B cell (primary cell): Measurements from ENCODE around the gene CMTM8. TPM values are rescaled to one million over a fixed set of nuclear protein-coding genes. Genes with fewer than 3 reads are reported as not detected.

Experiments used
- ATAC-seq: fragments of 200-7000 bp; cut with Tn5 transposase; one replicate; pipeline ENCODE4 v1.10.0; 2021; ENCODE audit warnings: low read depth, mild to moderate bottlenecking, moderate number of reproducible peaks, moderate library complexity
- CTCF ChIA-PET: fragments of 350-600 bp; sonication (Branson Sonifier 250); formaldehyde crosslinking; loops from one replicate; lab custom pipeline; 2021; ENCODE audit warnings: antibody characterized with exemption, inconsistent platforms; lab: Charles Lee
- POLR2A ChIA-PET: fragments of 350-600 bp; sonication (Branson Sonifier 250); formaldehyde crosslinking; loops from one replicate; lab custom pipeline; 2021; ENCODE audit warnings: antibody characterized with exemption; lab: Charles Lee
- DNase-seq: peaks from one replicate; pipeline ENCODE4 v3.0.0; 2013
- H2AFZ ChIP-seq: 2 replicates; pipeline ENCODE4 v1.6.1; 2012; ENCODE audit warnings: mild to moderate bottlenecking, low read depth, low read length; ENCODE audit not compliant: insufficient read depth, poor library complexity, severe bottlenecking
- H3K27ac ChIP-seq, 2 donors: 1 replicate in 1 of 2; 2 replicates in 1 of 2; pipeline ENCODE4 v1.5.1; 2012 to 2013; ENCODE audit warnings: low read length in 2 of 2, mild to moderate bottlenecking in 2 of 2, moderate library complexity in 1 of 2
- H3K27me3 ChIP-seq, 4 experiments: fragments of 200-600 bp in 1 of 4; sonication (generic) in 1 of 4; replicated peaks in 1 of 4; 1 replicate in 2 of 4; 2 replicates in 2 of 4; pipeline versions ENCODE4 v1.6.1 to v1.7.0; 2013 to 2016; ENCODE audit warnings: low read length in 3 of 4, mild to moderate bottlenecking in 2 of 4, mixed read lengths in 1 of 4, moderate library complexity in 1 of 4; ENCODE audit not compliant: insufficient read depth in 4 of 4, control insufficient read depth in 3 of 4; ENCODE audit errors: control extremely low read depth in 1 of 4
- H3K36me3 ChIP-seq, 2 experiments: replicated peaks in 1 of 2; 1 replicate in 1 of 2; 2 replicates in 1 of 2; pipeline versions ENCODE4 v1.6.1 to v1.7.1; 2013; ENCODE audit warnings: low read length in 1 of 2; ENCODE audit not compliant: insufficient read depth in 2 of 2, control insufficient read depth in 1 of 2; ENCODE audit errors: control extremely low read depth in 1 of 2, extremely low read depth in 1 of 2
- H3K4me1 ChIP-seq, 2 donors: fragments of 200-600 bp in 1 of 2; sonication (generic) in 1 of 2; 1 replicate in 1 of 2; 2 replicates in 1 of 2; pipeline versions ENCODE4 v1.5.1 to v1.6.1; 2013 to 2017; ENCODE audit warnings: low read length in 2 of 2; ENCODE audit not compliant: control insufficient read depth in 2 of 2, insufficient read depth in 2 of 2
- H3K4me2 ChIP-seq: replicated peaks from 2 replicates; pipeline ENCODE3; 2012; ENCODE audit warnings: mild to moderate bottlenecking, low read depth, low read length; ENCODE audit not compliant: poor library complexity, severe bottlenecking
- H3K4me3 ChIP-seq, 5 experiments: fragments of 200-600 bp in 1 of 5; sonication (generic) in 1 of 5; 1 replicate in 3 of 5; 2 replicates in 2 of 5; pipeline versions ENCODE4 v1.5.1 to v1.7.0; 2011 to 2016; ENCODE audit warnings: low read length in 4 of 5, mild to moderate bottlenecking in 4 of 5, low read depth in 2 of 5, control low read depth in 1 of 5, moderate library complexity in 1 of 5; ENCODE audit not compliant: insufficient read depth in 1 of 5; ENCODE audit errors: control extremely low read depth in 1 of 5, extremely low read depth in 1 of 5
- H3K79me2 ChIP-seq: fragments of 200-600 bp; sonication (generic); one replicate; pipeline ENCODE4 v1.6.0; 2016; ENCODE audit warnings: low read length; ENCODE audit not compliant: control insufficient read depth, insufficient read depth
- H3K9ac ChIP-seq: fragments of 200-600 bp; sonication (generic); 2 replicates; pipeline ENCODE4 v1.6.1; 2017; ENCODE audit warnings: mild to moderate bottlenecking, low read length, moderate library complexity
- H3K9me3 ChIP-seq, 3 donors: one replicate each; pipeline versions ENCODE4 v1.6.1 to v1.7.1; 2013; ENCODE audit warnings: low read length in 2 of 3; ENCODE audit not compliant: control insufficient read depth in 2 of 3, insufficient read depth in 1 of 3; ENCODE audit errors: control extremely low read depth in 1 of 3
- H4K20me1 ChIP-seq: 2 replicates; pipeline ENCODE4 v1.6.0; 2012; ENCODE audit warnings: mild to moderate bottlenecking, low read length; ENCODE audit not compliant: insufficient read depth, control insufficient read depth, poor library complexity, severe bottlenecking
- H3K27ac Mint-ChIP-seq: one replicate; pipeline ENCODE4 v1.8.0; 2021; ENCODE audit warnings: mixed read lengths
- H3K27me3 Mint-ChIP-seq: one replicate; pipeline ENCODE4 v1.8.0; 2021; ENCODE audit warnings: mixed read lengths
- H3K4me1 Mint-ChIP-seq: one replicate; pipeline ENCODE4 v1.8.0; 2021; ENCODE audit warnings: mixed read lengths
- H3K4me3 Mint-ChIP-seq: one replicate; pipeline ENCODE4 v1.8.0; 2021; ENCODE audit warnings: mixed read lengths
- H3K9me3 Mint-ChIP-seq: one replicate; pipeline ENCODE4 v1.8.0; 2022; ENCODE audit warnings: mixed read lengths; ENCODE audit not compliant: insufficient read depth
- EZH2 ChIP-seq: IDR thresholded peaks from 2 replicates; pipeline ENCODE4 v1.6.1; 2012; ENCODE audit warnings: borderline replicate concordance, low read depth, mild to moderate bottlenecking, moderate library complexity, low read length; ENCODE audit not compliant: insufficient read depth, poor library complexity, severe bottlenecking
- WGBS: methylation state at CpG from one replicate; pipeline ENCODE4 v1.1.5; 2013; ENCODE audit warnings: missing lambda C conversion rate; ENCODE audit not compliant: insufficient coverage; 5-methylcytosine and 5-hydroxymethylcytosine counted together
- intact Hi-C: fragments of 100-400 bp; cut with micrococcal nuclease; formaldehyde crosslinking; loops from one replicate; pipeline ENCODE4 v1.10.0; 2022
- polyA plus RNA-seq: library from polyadenylated mRNA; depleted of rRNA; stranded (reverse); fragments of >200 nt; gene quantifications from 2 replicates; pipeline ENCODE4 v1.2.3, GENCODE V29; 2012
- total RNA-seq, 2 donors: library from RNA; stranded (reverse); fragments of 120-200 nt in 1 of 2; gene quantifications; 1 replicate in 1 of 2; 2 replicates in 1 of 2; pipeline versions ENCODE4 v1.2.3 to v1.2.4, GENCODE V29; 2013 to 2022
- TF ChIP-seq, protein P1 (sequence below): fragments of 200-600 bp; IDR thresholded peaks from one replicate; pipeline ENCODE4 v1.8.0; 2022; ENCODE audit warnings: antibody characterized with exemption, mild to moderate bottlenecking

Gene CMTM8
- total and polyA plus RNA-seq, 2 donors (not counting 1 experiment from before 2014, with no cell fraction given) = 0.25 to 0.28 TPM

DNA sequence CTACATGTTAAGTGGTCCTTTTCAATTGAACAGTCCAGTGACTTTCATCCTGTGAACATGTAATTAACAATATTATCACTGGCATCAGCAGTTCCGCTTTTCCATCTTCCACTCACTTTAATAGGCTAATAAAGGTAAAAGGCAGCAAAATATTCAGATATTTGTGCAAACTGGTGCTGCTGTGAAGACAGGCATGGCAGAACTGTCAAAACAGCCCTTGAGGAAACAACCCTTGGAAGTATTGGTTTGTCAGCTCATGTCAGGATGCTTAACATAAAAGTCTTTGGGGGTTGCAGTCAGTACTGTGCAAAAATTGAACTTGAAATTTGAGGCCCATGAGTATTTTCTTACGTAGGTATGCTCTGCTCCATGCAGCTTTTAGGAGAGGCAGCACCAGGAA, 81.1 kb downstream of the CMTM8 start:
- Histone ChIP-seq H3K4me2 (no peak overlapping the region), H3K27me3 (peaks cover 0 to 7% (median 0%) of the 10 kb centered on the region in 4 experiments), H4K20me1 (no peaks in the 10 kb centered on the region), H3K27ac (no peak overlapping the region), H3K9ac (no peak overlapping the region), H3K4me1 (peaks cover 5 to 11% of the 10 kb centered on the region in 2 donors), H3K36me3 (no peaks in the 10 kb centered on the region), H3K4me3 (no peak overlapping the region), H2AFZ (no peak overlapping the region), H3K79me2 (no peaks in the 10 kb centered on the region), H3K9me3 (no peaks in the 10 kb centered on the region)
- POLR2A ChIA-PET = no interaction called here
- Mint-ChIP-seq H3K4me3 (no peak overlapping the region), H3K9me3 (no peaks in the 10 kb centered on the region), H3K4me1 (peaks cover 7% of the 10 kb centered on the region), H3K27me3 (peaks cover 23% of the 10 kb centered on the region), H3K27ac (no peak overlapping the region)
- WGBS = 100% methylated on average over 1 of the region's 2 CpGs
- intact Hi-C loops = no loop called here
- no peak for TF ChIP-seq EZH2
- TF ChIP-seq, protein P1, sequence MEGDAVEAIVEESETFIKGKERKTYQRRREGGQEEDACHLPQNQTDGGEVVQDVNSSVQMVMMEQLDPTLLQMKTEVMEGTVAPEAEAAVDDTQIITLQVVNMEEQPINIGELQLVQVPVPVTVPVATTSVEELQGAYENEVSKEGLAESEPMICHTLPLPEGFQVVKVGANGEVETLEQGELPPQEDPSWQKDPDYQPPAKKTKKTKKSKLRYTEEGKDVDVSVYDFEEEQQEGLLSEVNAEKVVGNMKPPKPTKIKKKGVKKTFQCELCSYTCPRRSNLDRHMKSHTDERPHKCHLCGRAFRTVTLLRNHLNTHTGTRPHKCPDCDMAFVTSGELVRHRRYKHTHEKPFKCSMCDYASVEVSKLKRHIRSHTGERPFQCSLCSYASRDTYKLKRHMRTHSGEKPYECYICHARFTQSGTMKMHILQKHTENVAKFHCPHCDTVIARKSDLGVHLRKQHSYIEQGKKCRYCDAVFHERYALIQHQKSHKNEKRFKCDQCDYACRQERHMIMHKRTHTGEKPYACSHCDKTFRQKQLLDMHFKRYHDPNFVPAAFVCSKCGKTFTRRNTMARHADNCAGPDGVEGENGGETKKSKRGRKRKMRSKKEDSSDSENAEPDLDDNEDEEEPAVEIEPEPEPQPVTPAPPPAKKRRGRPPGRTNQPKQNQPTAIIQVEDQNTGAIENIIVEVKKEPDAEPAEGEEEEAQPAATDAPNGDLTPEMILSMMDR = no peak
- no peak for ATAC-seq
- CTCF ChIA-PET = interaction anchor here (1.0 kb wide), 1 partner anchor 22 kb away, joined by 3 read pairs; no protein-coding TSS in a partner anchor
- DNase-seq = no peak

DNA sequence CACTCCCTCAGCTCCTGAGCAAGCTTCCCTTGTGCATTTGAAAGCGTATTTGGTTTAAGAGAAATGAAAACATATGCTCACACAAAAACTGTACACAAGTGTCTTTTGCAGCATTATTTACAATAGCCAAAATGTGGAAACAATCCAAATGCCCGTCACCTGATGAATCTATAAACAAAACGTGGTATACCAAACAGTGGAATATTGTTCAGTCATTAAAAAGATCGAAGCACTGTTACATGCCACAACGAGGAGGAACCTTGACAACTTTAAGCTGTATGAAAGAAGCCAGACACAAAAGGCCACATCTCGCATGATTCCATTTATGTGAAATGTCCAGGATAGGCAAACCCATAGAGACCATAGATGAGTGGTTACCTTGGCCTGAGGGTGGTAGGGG, 81.6 kb downstream of the CMTM8 start:
- Mint-ChIP-seq H3K27me3 (peaks cover 23% of the 10 kb centered on the region), H3K27ac (no peak overlapping the region), H3K4me3 (no peak overlapping the region), H3K9me3 (no peaks in the 10 kb centered on the region), H3K4me1 (peaks cover 7% of the 10 kb centered on the region)
- Histone ChIP-seq H3K36me3 (no peaks in the 10 kb centered on the region), H3K9me3 (no peaks in the 10 kb centered on the region), H4K20me1 (no peaks in the 10 kb centered on the region), H3K4me2 (no peak overlapping the region), H3K4me1 (peaks cover 5 to 11% of the 10 kb centered on the region in 2 donors), H3K27ac (no peak overlapping the region), H3K27me3 (peaks cover 0 to 7% (median 0%) of the 10 kb centered on the region in 4 experiments), H3K4me3 (no peak overlapping the region), H3K79me2 (no peaks in the 10 kb centered on the region), H3K9ac (no peak overlapping the region), H2AFZ (no peak overlapping the region)
- ATAC-seq (no peak), DNase-seq (no peak)
- WGBS = 97% methylated on average over 5 of the region's 6 CpGs
- TF ChIP-seq, protein P1 = no peak
- POLR2A ChIA-PET = no interaction called here
- CTCF ChIA-PET = interaction anchor here (0.5 kb wide), 1 partner anchor 58 kb away, joined by 5 read pairs; no protein-coding TSS in a partner anchor
- intact Hi-C loops = no loop called here
